Activated T-cell treated with anti-CD3 and anti-CD28 coated beads, Interleukin-2, amount 50 U/mL, for 1 hour (primary cell): ENCODE data around the gene WDR72.
"Not testable (repeated sequence)": the region's sequence is repeated elsewhere in the genome, so short reads cannot be mapped to it uniquely, and the experiment has no call there.

Experiments used
- DNase-seq: peaks from one replicate; pipeline ENCODE4 v3.0.0-alpha.2; 2020

WDR72 gene

GRCh38 chr15:53695365-53695764 lies 64.1 kb downstream of the WDR72 start:
- no peak for DNase-seq

- DNase-seq: no peak
Measured at GRCh38 chr15:53694476-53694874, 65.0 kb downstream of the WDR72 start.

- no peak for DNase-seq
Measured at GRCh38 chr15:53693729-53694475, 65.6 kb downstream of the WDR72 start.

GRCh38 chr15:53684162-53684561 lies 75.3 kb downstream of the WDR72 start:
- not testable (repeated sequence) for DNase-seq

GRCh38 chr15:53681056-53681455 lies 78.4 kb downstream of the WDR72 start:
- no peak for DNase-seq

GRCh38 chr15:53675832-53676231 lies 83.6 kb downstream of the WDR72 start:
- DNase-seq: no peak

- no peak for DNase-seq
Measured at GRCh38 chr15:53671545-53671944, 87.9 kb downstream of the WDR72 start.

GRCh38 chr15:53670701-53671100 lies 88.8 kb downstream of the WDR72 start:
- no peak for DNase-seq

GRCh38 chr15:53665930-53666329 lies 93.5 kb downstream of the WDR72 start:
- no peak for DNase-seq

- no peak for DNase-seq
Measured at GRCh38 chr15:53658827-53659555, 100.5 kb downstream of the WDR72 start.

GRCh38 chr15:53658255-53658654 lies 101.2 kb downstream of the WDR72 start:
- DNase-seq: no peak

GRCh38 chr15:53648934-53649333 lies 110.5 kb downstream of the WDR72 start:
- no peak for DNase-seq

GRCh38 chr15:53644660-53645059 lies 114.8 kb downstream of the WDR72 start:
- no peak for DNase-seq

GRCh38 chr15:53634517-53635106 lies 124.9 kb downstream of the WDR72 start:
- no peak for DNase-seq

GRCh38 chr15:53627279-53627678 lies 132.2 kb downstream of the WDR72 start:
- DNase-seq: no peak

- no peak for DNase-seq
Measured at GRCh38 chr15:53625962-53626845, 133.3 kb downstream of the WDR72 start.

- no peak for DNase-seq
Measured at GRCh38 chr15:53625260-53625659, 134.2 kb downstream of the WDR72 start.

- DNase-seq: no peak
Measured at GRCh38 chr15:53618461-53618860, 141.0 kb downstream of the WDR72 start.

- no peak for DNase-seq
Measured at GRCh38 chr15:53611145-53611920, 148.1 kb downstream of the WDR72 start.

GRCh38 chr15:53591041-53591440 lies 168.4 kb downstream of the WDR72 start:
- no peak for DNase-seq

GRCh38 chr15:53590380-53590779 lies 169.1 kb downstream of the WDR72 start:
- no peak for DNase-seq

- no peak for DNase-seq
Measured at GRCh38 chr15:53589520-53590057, 169.9 kb downstream of the WDR72 start.
